GM18502 (cell line): ENCODE measurements around the gene CARD19.
A peak's percentile ranks its signal among the peaks of the same experiment; 100 is the strongest.

Experiments used
- ATAC-seq: cut with Tn5 transposase; IDR thresholded peaks from one replicate; pipeline ENCODE4 v1.9.1; 2021; ENCODE audit warnings: mild to moderate bottlenecking; ENCODE audit not compliant: unreplicated experiment, poor library complexity

CARD19 gene

GRCh38 chr9:93061791-93062763, 33.9 kb upstream of the CARD19 start:
- ATAC-seq: peak; percentile 37

DNA sequence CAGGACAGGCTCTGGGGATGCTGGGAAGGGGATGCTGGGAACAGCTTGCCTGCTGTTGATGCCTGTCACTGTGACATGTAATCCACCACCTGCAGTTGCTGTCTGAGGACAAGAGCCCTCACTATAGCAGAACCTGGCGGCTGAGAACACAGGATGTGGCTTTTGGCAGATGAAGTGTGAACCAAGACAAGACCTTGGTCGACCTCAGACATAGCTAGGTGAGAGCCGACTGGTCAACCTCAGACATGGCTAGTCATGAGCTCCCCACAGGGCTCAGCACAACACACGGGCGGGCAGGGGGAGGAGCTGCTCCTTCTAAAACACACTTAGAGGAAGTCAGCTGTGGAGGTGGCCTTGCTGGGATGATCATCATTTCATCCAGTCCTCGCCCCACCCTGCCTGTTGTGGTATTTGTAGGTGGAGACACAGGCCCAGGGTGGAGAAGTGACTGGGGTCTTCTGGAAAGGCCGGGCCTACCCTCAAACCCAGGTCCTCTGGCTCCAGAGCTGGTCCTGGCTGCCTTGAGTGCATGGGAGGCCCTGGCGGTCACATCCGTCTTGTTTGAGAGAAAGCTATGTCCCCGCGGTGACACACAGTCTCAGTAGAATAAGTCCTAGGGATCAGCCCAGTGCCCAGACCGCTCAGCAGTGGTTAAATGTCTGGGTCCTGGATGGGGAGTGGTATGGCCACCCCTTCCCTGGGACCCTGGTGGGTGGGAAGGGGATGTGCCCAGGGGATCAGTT, 31.5 kb upstream of the CARD19 start:
- peak; percentile 92 for ATAC-seq

GRCh38 chr9:93065135-93065720, 30.8 kb upstream of the CARD19 start:
- ATAC-seq: no peak

GRCh38 chr9:93066978-93067603, 28.9 kb upstream of the CARD19 start:
- ATAC-seq: no peak

DNA sequence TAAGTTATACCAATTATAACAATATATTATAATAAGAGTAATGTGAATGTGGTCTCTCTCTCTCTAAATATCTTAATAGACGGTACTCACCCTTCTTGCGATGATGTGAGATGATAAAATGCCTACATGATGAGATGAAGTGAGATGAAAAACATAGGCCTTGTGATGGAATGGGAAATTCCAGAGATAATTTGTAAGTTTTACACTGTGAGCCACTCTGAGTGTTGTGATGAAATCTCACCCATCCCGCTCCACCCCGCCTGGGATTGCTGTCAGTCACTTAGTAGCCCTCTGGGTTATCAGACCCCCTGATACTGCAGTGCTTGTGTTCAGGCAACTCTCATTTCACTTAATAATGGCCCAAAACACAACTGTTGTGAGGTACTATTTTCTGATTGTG, 27.1 kb upstream of the CARD19 start:
- ATAC-seq: no peak

DNA sequence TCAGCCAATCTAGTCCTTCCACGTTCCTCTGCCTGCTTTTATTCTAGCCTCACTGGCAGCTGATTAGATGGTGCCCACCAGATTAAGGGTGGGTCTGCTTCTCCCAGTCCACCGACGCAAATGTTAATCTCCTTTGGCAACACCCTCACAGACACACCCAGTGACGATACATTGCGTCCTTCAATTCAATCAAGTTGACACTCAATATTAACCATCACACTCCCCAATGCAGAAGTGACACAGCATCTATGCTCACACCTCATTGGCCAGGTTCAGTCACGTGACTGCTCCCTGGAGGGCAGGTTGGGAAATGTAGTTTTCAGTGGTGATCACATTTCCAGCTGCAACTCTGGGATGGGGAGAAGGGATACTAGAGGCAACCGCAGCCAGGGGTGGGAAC, 24.6 kb upstream of the CARD19 start:
- ATAC-seq: no peak

- ATAC-seq: no peak
These were observed 23.6 kb upstream of the CARD19 start for GRCh38 chr9:93072383-93072795.

DNA sequence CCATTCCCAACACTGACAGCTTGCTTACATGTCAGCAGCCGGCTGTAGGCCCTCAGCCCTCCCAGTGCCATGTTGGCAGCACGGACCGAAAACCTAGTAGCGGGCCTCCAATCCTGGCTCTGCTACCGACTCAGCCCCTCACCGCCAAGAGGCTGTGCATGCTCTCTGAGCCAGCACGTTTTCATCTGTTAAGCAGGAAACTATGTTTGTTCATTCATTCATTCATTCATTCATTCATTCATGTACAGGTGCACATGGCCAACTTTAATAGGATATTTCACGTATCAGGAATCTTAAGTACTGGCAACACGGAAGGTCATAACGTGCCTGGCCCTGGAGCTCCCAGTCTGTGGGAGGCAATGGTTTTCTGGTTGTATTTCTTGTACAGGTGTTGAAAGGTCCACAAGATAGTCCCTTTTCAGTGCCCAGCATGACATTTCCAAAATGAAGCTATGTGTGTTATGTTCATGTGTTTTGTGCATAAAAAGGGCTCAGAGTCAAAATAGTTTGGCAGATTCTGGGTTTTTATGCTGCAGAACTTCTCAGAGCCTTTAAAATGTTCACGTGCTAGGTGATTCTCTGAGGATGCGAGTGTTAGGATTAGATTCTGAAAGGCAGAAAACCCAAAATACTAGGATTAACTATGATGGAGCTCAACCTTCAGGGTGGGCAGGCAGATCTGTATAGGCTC, 19.8 kb upstream of the CARD19 start:
- ATAC-seq: no peak

DNA sequence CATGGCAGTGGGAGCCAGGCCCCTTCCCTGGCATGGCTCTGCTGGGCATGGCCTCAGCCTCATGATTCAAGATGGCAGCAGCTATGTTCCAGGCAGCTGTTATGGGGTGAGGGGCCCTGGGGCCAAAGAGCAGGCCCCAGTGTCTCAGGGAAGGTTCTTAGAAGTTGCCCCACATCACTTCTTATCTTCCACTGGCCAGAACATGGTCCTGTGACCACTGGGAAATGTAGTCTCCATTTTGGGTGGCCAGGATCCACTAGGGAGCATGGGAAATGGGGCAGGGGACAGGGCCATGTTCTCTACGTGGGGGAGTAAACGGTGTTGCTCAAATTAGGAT, 19.3 kb upstream of the CARD19 start:
- no peak for ATAC-seq

DNA sequence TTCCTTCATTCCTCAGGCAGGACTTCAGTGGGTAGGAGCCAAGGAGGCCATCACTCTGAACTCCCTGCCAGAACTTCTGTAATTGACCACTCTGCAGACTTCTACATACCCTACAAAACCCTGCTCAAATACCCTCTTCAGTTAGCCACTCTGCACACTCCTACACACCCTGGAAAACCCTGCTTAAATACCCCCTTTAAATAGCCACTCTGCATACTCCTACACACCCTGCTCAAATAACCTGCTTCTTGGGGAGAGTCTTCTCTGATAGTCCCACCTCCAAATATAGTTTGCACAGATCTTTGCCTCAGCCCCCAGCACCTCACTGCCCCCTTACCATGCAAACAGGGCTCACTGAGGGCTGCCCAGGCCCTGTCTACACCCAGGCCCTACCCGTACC, 18.6 kb upstream of the CARD19 start:
- no peak for ATAC-seq

DNA sequence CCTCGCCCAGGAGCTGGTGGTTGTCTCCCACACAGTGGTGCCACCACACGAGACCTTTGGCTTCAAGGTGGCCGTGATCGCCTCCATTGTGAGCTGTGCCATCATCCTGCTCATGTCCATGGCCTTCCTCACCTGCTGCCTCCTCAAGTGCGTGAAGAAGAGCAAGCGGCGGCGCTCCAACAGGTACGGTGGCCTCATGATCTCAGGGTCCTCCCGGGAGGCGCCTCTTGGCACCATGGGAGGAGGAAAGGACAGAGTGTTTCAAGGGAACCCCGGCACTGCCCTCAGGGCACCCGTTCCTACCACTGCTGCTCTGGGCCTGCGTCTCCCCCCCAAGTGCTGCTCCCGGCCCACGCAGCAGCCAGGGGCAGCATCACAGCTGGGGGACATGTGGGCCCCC, 18.2 kb upstream of the CARD19 start:
- ATAC-seq: no peak

GRCh38 chr9:93079371-93079770, 16.6 kb upstream of the CARD19 start:
- ATAC-seq: no peak

DNA sequence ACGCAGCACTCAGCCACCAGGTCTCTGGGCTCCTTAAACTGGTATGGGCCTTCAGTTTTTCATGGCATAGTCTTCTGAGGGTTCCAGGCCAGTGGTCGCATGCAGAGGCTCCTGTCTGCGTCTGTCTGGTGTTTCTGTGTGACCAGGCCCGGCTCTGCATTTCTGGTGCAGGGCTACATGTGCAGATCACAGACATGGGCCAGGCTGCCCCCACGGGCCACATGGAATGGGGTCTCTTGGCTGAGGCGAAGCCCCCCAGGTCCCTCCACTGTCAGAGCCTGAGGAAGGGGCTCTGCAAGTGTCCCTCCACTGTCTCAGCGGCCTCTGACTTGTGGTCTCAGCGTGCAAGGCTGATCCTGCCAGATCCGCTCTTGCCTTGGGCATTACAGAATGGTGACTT, 15.6 kb upstream of the CARD19 start:
- ATAC-seq: no peak

- ATAC-seq: no peak
These were observed 14.9 kb upstream of the CARD19 start for GRCh38 chr9:93081081-93081529.

- ATAC-seq: no peak
These were observed 14.1 kb upstream of the CARD19 start for GRCh38 chr9:93081931-93082330.

GRCh38 chr9:93082841-93083411, 13.1 kb upstream of the CARD19 start:
- ATAC-seq: no peak

DNA sequence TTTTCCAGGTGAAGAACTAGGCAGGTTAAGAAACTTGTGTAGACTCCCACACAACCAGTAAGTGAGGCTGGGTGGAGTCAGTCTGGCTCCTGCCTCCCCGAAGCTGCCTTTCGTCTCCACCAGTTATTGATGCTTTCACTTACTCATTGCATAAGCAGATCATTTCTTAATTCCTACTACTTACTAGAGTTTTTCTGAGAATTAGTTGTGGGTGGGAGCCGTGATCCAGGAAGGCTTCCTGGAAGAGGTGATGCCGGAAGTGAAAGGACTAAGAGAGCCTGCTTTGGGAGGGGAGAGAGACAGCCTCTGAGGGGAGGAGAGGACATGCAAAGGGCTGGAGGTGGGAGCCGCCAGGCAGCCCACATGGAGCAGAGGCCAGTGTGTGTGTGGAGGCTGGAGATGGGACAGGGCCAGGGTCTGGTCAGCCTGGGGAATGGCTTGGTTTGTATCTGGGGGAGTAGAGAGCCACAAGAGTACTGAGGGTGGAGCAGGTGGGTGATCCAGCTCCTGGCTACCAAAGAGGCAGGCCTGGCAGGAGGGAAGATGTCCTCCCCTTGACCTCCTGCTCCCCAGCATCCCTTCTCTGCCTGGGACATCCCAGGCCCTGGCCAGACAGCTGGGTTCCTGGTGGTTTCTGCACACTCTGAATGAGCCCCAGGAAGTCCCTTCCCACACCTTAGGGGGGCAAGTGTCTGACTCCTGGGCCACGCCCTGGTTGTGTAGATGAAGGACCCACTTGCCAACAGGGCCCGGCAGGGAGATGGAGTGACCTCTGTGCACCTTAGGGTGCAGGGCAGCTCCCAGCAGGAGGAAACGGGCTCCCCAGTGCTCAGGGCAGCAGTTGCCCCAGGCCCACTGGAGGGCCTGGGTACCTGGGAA, 12.2 kb upstream of the CARD19 start:
- ATAC-seq: no peak

DNA sequence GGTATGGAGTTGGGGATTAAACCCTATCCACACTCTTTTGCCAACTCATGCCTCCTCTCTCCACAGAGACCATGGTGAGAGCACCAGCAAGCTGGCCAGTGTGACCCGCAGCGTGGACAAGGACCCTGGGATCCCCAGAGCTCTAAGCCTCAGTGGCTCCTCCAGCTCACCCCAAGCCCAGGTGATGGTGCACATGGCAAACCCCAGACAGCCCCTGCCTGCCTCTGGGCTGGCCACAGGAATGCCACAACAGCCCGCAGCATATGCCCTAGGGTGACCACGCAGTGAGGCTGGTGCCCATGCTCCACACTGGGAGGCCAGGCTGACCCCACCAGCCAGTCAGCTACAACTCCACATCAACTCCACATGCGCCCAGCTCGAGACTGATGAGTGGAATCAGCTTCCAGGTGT, 11.5 kb upstream of the CARD19 start:
- ATAC-seq: no peak

DNA sequence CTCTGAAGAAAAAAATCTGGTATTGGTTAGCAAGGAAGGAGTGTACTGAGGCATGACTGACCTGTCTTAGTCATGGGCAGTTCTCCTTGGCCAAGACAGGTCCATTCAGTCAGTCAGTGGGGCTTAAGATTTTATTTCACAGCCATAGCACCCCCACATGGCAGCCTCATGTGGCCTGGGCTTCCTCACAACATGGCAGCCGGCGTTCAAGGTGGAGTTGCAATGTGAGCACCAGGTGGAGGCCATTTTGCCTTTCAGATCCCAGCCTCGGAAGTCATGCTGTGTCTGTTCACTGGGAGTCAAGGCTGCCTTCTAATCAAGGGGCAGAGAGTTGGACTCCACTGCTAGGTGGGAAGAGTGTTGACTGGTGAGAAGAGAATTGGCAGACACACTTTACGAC, 10.3 kb upstream of the CARD19 start:
- no peak for ATAC-seq
